ENCODE data around the gene GATD1.

GRCh38 chr11:727859-728748 is 49.2 kb downstream of the GATD1 start:
- peak; percentile 20; the same call in 1 of the 2 replicates for TF ChIP-seq POLR2AphosphoS5 (IDR thresholded peaks at IDR 0.05; ENCODE audit: control insufficient read depth, insufficient read depth, low read depth, low read length)
- TF ChIP-seq EZH2 (IDR thresholded peaks at IDR 0.05; ENCODE audit: borderline replicate concordance, low read depth, low read length) = no peak
- no peak for TF ChIP-seq POLR2AphosphoS2 (IDR thresholded peaks at IDR 0.05; ENCODE audit: low read length)
- peak; percentile 99 to 100 (median 100) for TF ChIP-seq CTCF (IDR thresholded peaks at IDR 0.05 in 2 of 3, conservative IDR thresholded peaks at IDR 0.05 in 1 of 3; ENCODE audit: insufficient read depth in 2 of 3, low read depth in 1 of 3, low read length in 3 of 3)
- TF ChIP-seq CEBPG (CRISPR knock-in tag; IDR thresholded peaks at IDR 0.05) = 0 out of 2 replicates have a peak, but pooled peaks have one; percentile 49
- no peak for TF ChIP-seq CEBPG (tag; conservative IDR thresholded peaks at IDR 0.05 in 1 of 2, IDR thresholded peaks at IDR 0.05 in 1 of 2)
- no peak for TF ChIP-seq PHF8 (IDR thresholded peaks at IDR 0.05; ENCODE audit: borderline replicate concordance, low read length)
- TF ChIP-seq EHMT2 (IDR thresholded peaks at IDR 0.05) = no peak
- no peak for TF ChIP-seq ZNF143 (CRISPR knock-in tag; IDR thresholded peaks at IDR 0.05)
- no peak; the same call in none of the 2 replicates for TF ChIP-seq TEAD4 (IDR thresholded peaks at IDR 0.05; ENCODE audit: low read length)
- no peak for TF ChIP-seq TEAD4 (CRISPR knock-in tag; IDR thresholded peaks at IDR 0.05; ENCODE audit: borderline replicate concordance)

Measured in K562 (cell line).